NCI-H748 (cell line): Measurements from ENCODE around the gene TMEM156.

ENCODE experiments used
- DNase-seq: peaks from one replicate; lab custom pipeline; 2025; ENCODE audit not compliant: unreplicated experiment; lab: John Stamatoyannopoulos, UW

Gene TMEM156

GRCh38 chr4:39032218-39033085 is at the start of gene TMEM156:
TSS of gene TMEM156 (minus strand) at chr4:39032409. CDS start at chr4:39032313, 96 bp downstream.
- DNase-seq = no peak

GRCh38 chr4:39078829-39079228 is 46.6 kb upstream of the TMEM156 start:
- no peak for DNase-seq

- DNase-seq = no peak
Measured at GRCh38 chr4:39068907-39069306, 36.7 kb upstream of the TMEM156 start.

GRCh38 chr4:39067451-39067850 is 35.2 kb upstream of the TMEM156 start:
- no peak for DNase-seq

GRCh38 chr4:39067031-39067430 is 34.8 kb upstream of the TMEM156 start:
- DNase-seq = no peak

- no peak for DNase-seq
Measured at GRCh38 chr4:39066371-39066770, 34.2 kb upstream of the TMEM156 start.

GRCh38 chr4:39063430-39063829 is 31.2 kb upstream of the TMEM156 start:
- no peak for DNase-seq

GRCh38 chr4:39062770-39063097 is 30.5 kb upstream of the TMEM156 start:
- DNase-seq = no peak

GRCh38 chr4:39062094-39062769 is 30.0 kb upstream of the TMEM156 start, which contains the start of gene KLHL5:
TSS of gene KLHL5 (plus strand) at chr4:39062232. CDS start at chr4:39062653, 421 bp downstream.
- DNase-seq = no peak

GRCh38 chr4:39061457-39061856 is 29.2 kb upstream of the TMEM156 start:
- DNase-seq = no peak

GRCh38 chr4:39056023-39056422 is 23.8 kb upstream of the TMEM156 start:
- no peak for DNase-seq

- DNase-seq = no peak
Measured at GRCh38 chr4:39054497-39054896, 22.3 kb upstream of the TMEM156 start.

- DNase-seq = no peak
Measured at GRCh38 chr4:39053983-39054382, 21.8 kb upstream of the TMEM156 start.

- DNase-seq = no peak
Measured at GRCh38 chr4:39051492-39051891, 19.3 kb upstream of the TMEM156 start.

GRCh38 chr4:39050590-39050989 is 18.4 kb upstream of the TMEM156 start:
- no peak for DNase-seq

- no peak for DNase-seq
Measured at GRCh38 chr4:39048311-39048710, 16.1 kb upstream of the TMEM156 start.

- DNase-seq = no peak
Measured at GRCh38 chr4:39047681-39048080, 15.5 kb upstream of the TMEM156 start.

- no peak for DNase-seq
Measured at GRCh38 chr4:39046249-39046648, 14.0 kb upstream of the TMEM156 start.

GRCh38 chr4:39045827-39046221 is 13.6 kb upstream of the TMEM156 start:
- DNase-seq = no peak

- peak; percentile 40 for DNase-seq
Measured at GRCh38 chr4:39044956-39045826, 13.0 kb upstream of the TMEM156 start.

GRCh38 chr4:39044364-39044955 is 12.3 kb upstream of the TMEM156 start:
- peak; percentile 67 for DNase-seq
